NCI-H2029 treated with DMSO at 0.1 percent for 48 hours (cell line): Measurements from ENCODE around the gene SOWAHB.

ENCODE experiments used
- DNase-seq: peaks from one replicate; lab custom pipeline; 2025; lab: John Stamatoyannopoulos, UW

Gene SOWAHB, protein sequence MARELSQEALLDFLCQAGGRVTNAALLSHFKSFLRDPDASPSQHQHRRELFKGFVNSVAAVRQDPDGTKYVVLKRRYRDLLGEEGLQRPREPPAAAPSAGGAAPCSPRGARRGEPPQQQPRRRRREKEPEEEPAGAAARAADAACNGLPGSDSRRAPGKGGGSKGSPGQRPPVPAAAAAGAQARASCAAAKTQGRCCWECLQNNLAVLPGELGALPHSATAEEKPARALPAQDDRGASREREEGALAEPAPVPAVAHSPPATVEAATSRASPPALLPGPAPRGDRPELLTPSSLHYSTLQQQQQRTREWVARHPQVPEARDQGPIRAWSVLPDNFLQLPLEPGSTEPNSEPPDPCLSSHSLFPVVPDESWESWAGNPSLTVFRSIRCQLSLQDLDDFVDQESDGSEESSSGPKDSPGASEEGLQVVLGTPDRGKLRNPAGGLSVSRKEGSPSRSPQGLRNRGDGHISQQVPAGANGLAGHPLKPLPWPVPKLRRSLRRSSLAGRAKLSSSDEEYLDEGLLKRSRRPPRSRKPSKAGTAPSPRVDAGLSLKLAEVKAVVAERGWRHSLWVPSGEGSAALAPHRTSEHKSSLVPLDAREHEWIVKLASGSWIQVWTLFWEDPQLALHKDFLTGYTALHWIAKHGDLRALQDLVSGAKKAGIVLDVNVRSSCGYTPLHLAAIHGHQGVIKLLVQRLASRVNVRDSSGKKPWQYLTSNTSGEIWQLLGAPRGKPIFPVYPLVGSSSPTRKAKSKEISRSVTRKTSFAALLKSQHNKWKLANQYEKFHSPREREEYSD

DNA sequence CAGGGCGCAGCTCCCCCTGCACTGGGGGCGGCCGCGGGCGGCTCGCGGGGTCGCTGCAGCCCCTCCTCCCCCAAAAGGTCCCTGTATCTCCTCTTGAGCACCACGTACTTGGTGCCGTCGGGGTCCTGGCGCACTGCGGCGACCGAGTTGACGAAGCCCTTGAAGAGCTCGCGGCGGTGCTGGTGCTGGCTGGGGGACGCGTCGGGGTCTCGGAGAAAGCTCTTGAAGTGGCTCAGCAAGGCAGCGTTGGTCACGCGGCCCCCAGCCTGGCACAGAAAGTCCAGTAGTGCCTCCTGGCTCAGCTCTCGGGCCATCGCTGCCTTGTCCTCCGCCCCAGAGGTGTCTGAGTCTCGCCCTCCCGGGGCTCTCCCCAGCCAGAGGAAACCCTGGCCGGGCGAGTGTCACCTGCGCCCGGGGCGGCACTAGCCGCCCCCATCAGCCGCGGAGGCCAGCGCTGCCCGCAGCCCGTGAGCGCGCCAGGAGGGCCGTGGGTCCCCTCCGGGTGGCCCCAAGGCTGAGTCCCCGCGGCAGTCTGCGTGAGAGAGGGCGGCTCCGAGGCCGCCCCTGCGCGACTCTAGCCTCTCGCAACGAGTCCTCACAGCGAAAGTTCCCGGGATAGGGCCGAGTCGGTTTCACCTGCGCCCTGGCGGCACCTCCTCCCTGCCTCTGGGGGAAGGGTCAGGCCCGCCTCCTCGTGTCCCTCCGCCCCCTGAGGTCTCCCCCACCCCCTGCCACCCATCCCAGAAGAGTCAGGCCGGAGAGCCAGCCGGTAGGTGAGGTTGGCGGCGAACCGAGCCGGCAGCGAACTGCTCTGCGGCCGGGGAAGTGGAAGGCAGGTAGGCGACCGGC, at the start of gene SOWAHB:
Gene SOWAHB (minus strand): TSS at position 609 of the 849 bp plus-strand sequence. CDS start 295 bp downstream, at position 314.
- DNase-seq, result peak; percentile 39

DNA sequence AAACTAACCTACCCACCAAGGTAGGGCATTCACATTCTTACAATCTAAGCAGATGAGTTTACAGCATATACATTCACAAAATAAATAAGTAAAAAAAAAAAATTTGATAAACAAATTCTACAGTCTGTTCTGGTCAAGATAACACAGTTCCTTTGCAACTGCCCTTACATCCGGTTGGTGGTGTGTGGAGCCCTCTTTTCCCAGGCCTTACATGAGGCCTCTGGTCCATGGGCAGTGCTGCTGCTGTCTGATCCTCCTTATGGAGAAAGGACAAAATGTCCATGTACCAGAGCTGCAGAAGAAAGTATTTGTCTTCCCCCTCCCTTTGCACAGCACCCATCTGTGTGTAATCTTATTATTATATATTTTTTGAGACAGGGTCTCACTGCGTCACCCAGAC, 49.4 kb upstream of the SOWAHB start:
- DNase-seq, result no peak

DNA sequence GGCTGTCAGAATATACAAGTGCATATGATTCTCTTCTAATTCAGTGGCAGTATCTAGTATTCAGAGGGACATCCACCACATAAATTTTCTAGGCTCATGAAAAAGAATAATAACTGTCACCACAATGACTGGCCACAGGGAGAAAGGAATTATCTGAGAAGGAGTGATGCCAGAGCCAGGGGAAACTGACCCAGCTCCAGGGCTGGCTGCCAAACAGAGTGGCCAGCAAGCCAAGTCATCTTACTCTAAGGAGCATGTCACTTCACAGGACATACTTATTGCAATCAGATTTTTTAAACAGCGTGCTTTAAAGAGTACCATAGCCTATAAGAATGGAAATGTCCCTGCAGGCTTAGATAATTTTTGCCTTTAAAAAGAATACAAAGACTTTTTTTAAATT, 45.8 kb upstream of the SOWAHB start:
- no peak for DNase-seq

DNA sequence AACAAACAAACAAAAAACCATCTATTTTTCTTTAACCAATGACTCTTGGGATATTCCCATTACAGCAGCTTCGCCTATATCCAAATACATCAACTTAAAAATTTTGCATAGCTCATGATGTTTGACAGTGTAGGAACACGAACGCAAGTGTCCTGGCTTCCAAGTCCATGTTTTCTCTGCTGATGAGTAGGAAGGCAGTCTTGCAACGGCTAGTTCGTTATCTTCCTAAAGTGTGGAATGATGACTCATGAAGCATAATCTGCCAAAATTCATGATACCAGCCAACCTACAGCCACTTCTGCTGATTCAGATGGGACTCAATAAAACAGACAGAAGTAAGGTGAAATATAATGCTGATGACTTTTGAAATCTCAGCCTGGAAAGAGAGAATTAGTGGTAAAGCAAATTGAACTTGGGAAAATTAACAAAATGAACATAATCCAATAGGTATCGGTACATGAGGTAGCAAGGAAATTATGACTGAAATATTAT, 45.2 kb upstream of the SOWAHB start:
- DNase-seq, result no peak

DNA sequence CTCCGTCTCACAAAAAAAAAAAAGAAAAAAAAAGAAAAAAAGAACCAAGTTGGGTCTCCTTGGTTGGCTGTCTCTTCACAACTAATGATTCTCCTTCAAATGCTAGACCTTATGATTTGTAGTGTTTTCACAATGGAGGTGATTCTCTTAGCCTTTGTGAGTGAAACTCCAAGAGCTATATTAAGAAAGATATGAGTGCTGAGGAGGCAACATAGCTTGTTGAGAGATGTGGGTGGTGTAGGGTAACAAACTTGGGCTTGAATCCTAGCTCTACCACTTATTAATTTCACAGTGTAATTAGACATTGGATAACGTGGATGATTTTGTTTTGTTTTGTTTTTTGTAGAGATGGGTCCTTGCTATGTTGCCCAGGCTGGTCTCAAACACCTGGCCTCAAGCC, 41.2 kb upstream of the SOWAHB start:
- DNase-seq, result no peak

DNA sequence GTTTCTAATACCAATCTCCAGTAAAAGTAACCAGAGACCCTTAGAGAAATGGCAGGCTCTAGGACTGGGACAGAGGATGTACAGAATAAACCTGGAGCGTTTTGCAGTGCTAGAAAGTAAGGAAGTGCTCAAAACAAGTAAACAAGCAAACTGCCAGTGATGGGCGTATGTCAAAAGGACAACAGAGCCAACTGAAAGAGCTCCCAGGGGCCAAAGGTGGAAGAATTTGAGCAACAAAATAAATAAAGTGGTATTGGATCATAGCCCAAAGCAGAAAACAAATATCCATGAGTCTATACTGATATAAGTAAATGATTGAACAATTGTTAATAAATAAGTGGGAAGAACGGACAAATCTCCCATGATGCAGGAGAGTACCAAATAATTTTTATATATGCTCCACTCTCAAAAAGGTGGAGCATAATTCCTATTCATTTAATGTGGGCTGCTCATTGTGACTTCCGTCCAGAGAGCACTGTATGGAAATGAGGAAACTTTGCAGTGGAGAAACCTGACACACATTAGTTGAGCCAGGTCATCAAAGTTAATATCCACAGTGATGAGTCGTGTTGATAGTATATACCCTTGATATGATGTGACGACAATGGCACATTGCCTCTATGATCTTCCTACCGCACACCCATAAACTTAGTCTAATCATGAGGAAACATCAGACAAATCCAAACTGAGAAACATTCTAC, 33.8 kb upstream of the SOWAHB start:
- DNase-seq, result no peak

DNA sequence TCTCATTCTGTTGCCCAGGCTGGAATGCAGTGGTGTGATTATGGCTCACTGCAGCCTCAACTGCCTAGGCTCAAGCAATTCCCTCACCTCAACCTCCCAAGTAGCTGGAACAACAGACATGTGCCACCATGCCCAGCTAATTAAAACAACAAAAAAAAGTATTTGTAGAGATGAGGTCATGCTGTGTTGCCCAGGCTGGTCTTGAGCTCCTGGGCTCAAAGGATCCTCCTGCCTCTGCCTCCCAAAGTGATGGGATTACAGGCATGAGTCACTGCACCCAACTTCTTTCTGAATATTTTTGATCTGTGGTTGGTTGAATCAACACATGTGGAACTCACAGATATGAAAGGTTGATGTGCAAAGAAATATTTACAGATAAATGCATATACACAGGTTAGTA, 33.1 kb upstream of the SOWAHB start:
- DNase-seq, result no peak

DNA sequence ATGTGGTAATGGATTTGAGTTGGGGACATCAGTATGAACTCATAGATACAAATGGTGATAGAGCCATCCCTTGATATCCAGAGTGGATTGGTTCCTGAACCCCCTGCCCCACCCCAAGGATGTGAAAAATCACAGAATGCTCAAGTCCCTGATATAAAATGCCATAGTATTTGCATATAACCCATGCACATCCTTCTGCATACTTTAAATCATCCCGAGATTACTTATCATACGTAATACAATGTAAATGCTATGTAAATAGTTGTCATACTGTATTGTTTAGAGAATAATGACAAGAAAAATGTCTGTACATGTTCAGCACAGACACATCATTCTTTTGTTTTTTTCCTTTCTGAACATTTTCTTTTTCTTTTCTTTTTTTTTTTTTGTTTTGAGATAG, 32.7 kb upstream of the SOWAHB start:
- DNase-seq, result no peak

DNA sequence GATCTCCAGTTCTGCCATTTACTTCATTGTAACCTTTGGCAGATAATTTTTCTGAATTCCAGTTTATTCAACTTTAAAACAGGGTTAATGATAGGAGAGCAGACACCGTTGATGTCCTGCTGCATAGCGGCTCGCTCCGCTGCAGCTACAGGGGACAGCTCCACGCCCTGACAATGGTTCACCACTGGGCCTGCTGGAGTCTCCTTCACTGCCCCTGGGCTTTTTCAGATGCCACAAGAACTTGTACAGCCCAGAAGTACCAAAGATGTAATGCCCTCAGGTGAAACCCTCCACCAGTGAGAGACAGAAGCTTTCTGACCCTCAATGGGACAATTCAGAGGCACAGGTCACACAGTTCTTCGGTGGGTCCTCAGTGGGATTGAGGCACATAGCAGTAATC, 28.9 kb upstream of the SOWAHB start:
- DNase-seq, result no peak

DNA sequence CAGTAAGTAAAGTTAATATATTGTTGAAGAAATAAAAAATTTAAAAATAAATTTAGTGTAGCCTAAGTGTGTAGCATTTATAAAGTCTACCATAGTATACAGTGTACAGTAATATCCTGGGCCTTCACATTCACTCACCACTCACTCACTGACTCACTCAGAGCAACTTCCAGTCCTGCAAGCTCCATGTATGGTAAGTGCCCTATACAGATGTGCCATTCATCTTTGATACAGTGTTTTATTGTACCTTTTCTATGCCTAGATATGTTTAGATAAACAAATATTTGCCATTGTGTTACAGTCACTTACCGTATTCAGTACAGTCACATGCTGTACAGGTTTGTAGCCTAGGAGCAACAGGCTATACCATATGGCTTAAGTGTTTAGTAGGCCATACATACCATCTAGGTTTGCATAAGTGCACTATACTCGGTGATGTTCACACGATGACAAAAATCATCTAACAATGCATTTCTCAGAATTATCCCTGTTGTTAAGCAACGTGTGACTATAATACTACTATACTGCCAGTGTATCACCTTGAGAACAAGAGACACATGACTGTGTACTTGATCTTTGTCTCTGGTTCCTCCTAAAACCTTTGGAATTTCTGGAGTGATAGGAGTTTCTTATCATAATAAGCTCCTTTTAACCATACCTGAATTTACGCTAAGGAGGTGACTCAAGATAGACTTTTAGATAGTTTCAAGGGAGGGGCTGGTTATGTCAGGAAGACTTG, 25.8 kb upstream of the SOWAHB start:
- DNase-seq, result no peak

DNA sequence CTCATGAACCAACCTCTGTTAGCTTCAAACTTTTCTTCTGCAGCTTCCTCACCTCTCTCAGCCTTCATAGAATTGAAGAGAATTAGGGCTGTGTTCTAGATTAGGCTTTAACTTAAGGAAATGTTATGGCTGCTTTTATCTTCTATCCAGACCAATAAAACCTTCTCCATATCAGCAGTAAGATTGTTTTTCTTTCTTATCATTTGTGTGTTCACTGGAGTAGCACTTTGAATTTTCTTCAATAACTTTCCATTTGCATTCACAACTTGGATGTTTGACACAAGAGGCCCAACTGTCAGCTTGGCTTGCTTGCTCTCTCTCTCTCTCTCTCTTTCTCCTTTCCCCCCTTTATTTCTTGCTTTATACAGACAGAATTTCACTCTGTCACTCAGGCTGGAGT, 22.8 kb upstream of the SOWAHB start:
- no peak for DNase-seq

DNA sequence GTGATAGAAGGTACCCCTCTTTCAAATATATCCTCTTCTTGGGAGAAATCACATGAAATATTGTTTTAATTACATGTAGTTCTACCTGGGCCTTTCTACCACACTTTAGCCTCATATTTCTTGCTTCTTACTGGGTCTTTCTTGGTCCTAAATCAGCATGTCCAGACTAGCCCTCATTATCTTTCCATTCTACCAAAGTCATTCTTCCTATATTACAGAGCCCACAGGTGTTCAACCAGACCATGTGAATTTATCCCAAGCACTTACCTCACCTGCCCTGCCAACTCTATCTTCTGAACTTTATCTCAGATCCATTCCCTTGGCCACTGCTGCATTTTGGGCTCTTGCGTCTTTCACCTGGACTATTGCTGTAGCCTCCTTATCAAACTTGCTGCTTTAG, 11.8 kb upstream of the SOWAHB start:
- DNase-seq, result no peak

DNA sequence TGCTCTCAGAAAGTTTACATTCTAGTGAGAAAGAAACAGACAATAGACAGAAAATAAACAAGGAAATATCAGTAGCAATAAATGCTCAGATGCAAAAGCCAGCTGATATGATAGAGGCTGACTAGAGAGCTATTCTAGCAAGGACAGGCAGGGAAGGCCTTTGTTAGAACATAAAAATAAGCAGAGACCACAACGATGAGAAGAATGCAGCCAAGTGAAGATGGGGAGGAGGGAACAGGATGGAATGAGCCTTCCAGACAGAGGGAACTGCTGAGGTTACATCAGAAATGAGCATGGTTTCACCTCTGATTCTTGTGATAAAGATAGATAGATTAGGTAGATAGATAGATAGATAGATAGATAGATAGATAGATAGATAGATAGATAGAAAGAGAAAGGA, 7.6 kb upstream of the SOWAHB start:
- no peak for DNase-seq

DNA sequence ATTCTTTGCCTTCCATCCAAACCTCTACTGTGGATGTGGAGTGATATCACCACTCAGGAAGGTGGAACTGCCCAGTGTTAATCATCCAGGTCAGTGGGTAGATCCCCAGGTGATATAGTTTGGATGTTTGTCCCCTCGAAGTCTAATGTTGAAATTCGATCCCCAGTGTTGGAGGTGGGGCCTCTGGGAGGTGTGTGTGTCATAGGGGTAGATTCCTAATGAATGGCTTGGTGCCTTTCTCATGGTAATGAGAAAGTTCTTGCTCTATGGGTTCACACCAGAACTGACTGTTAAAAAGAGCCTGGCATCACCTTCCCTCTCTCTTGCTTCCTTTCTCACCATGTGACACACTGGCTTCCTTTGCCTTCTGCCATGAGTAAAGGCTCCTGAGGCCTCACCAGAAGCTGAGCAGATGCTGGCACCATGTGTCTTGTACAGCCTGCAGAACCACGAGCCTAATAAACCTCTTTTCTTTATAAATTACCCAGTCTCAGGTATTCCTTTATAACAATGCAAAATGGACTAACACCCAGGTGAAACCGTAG, 6.8 kb upstream of the SOWAHB start:
- no peak for DNase-seq

DNA sequence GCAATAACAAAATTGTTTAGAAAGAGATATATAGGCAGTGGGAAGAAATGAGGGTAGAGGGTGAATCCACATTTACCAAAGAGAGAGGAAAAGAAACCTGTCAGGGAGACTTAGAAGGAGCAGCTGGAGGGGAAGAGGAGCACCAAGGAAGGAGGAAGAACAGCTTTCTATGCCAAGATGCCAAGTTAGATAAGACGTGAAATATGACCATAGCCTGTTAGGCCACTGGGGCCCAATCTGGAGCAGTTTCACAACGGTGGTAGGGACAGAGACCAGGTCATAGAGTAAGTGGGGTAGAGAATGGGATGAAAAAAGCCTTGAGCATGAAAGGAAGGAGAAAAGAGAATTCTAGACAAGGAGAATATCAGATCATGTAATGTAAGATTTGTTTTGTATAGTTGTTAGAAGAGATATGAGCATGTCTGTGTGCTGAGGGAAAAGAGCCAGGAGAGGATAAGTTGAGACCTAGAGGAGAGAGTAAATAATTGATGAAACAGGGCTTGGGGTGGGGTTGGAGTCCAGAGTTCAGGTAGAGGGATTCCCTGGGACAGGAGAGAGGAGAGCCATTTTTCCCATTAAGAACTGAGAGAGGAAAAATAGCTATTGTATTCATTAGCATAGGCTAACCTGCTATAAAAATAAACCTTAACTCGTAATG, 4.4 kb upstream of the SOWAHB start:
- DNase-seq, result no peak

DNA sequence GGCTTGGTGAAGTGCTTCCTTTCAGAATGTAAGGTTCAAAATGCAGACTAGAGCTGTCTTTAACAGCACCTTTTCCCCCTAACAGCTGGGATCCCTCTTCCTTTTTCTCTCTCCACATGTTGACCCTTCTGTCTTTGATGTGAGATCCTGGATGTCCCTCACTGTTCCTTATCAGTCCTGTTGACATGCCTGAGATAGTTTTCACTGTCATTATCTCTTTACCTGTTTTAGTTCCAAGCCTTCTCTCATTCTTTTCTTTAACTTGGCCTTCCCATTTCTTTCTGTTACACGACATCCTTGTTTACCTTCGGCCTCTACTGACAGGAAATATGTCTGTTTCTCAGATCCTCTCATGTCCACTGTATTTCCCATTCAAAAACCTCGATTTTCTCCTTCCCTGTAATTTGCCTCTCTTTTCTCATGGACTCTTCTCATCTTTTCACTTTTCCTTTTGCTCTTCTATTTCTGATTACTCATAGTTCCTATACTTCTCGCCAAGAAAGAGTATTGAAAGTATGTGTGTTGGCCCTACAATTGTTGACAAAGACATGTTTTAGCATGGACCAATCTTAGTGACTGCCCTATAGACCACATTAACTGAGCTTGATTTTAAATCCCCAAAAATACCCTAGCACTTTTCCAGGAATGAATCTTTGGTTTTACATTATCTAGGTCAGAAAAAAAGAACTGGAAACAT, 1.2 kb upstream of the SOWAHB start:
- no peak for DNase-seq

DNA sequence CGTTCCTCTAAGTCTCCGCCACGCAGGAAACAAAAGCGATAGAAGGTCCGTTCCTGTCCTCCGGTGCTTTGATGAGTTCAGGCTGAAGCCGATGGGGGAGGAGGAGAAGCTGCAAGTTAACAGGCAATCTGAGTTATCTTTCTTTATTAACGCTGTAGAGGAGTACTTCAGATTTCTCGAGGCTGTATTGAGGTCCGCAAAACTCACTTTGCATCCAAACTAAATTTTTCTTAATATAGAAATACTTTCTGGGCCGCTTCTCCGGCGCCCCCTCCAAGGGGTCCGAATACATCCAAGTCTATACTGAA, 395 bp upstream of the SOWAHB start:
- no peak for DNase-seq

DNA sequence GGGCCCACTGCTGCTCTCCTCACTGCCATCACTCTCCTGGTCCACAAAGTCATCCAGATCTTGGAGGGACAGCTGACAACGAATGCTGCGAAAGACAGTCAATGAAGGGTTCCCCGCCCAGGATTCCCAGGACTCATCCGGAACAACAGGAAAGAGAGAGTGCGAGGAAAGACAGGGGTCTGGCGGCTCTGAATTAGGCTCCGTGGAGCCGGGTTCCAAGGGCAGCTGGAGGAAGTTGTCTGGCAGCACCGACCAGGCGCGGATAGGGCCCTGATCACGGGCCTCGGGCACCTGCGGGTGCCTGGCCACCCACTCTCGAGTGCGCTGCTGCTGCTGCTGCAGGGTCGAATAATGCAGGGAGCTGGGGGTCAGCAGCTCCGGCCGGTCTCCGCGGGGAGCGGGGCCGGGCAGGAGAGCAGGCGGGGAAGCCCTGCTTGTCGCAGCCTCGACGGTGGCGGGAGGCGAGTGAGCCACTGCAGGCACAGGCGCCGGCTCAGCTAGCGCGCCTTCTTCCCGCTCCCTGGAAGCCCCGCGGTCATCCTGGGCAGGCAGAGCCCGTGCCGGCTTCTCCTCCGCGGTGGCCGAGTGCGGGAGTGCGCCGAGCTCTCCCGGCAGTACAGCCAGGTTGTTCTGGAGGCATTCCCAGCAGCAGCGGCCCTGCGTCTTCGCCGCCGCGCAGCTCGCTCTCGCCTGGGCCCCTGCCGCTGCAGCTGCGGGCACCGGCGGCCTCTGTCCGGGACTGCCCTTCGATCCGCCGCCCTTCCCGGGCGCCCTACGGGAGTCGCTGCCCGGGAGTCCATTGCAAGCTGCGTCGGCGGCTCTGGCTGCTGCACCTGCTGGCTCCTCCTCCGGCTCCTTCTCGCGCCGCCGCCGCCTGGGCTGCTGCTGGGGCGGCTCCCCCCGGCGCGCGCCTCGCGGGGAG, 1.1 kb downstream of the SOWAHB start:
- DNase-seq, result no peak

DNA sequence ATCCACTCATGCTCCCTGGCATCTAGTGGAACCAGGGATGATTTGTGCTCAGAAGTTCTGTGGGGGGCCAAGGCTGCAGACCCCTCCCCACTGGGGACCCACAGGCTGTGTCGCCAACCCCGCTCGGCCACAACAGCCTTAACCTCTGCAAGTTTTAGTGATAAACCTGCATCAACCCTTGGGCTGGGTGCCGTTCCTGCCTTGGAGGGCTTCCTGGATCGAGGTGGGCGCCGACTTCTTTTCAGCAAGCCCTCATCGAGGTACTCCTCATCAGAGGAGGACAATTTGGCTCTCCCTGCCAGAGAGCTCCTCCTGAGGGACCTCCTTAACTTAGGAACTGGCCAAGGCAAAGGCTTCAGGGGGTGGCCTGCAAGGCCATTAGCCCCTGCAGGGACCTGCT, 1.9 kb downstream of the SOWAHB start:
- no peak for DNase-seq
